Stimulated activated CD8-positive, alpha-beta memory T cell treated with anti-CD3 and anti-CD28 coated beads, Interleukin-7, amount 100 ng/mL, for 1 hour (primary cell): ENCODE measurements around the gene OTUD1.
"Not testable (repeated sequence)": the region's sequence is repeated elsewhere in the genome, so short reads cannot be mapped to it uniquely, and the experiment has no call there.

ENCODE experiments used
- DNase-seq, 2 donors: peaks; one replicate each; pipeline ENCODE4 v3.0.0-alpha.2; 2020; ENCODE audit warnings: low read depth in 2 of 2

Gene OTUD1

GRCh38 chr10:23438547-23439451 lies at the start of gene OTUD1:
TSS of gene OTUD1 (plus strand) at chr10:23439075. CDS start at chr10:23439458, 383 bp downstream.
- DNase-seq: peak; percentile 81 to 95

GRCh38 chr10:23390408-23390807 lies 48.5 kb upstream of the OTUD1 start:
- DNase-seq: not testable (repeated sequence)

GRCh38 chr10:23390809-23391208 lies 48.1 kb upstream of the OTUD1 start:
- DNase-seq: no peak

- no peak for DNase-seq
Measured at GRCh38 chr10:23391821-23392220, 47.1 kb upstream of the OTUD1 start.

- DNase-seq: no peak
Measured at GRCh38 chr10:23395017-23395416, 43.9 kb upstream of the OTUD1 start.

GRCh38 chr10:23396695-23397094 lies 42.2 kb upstream of the OTUD1 start:
- DNase-seq: no peak

GRCh38 chr10:23399701-23400144 lies 39.2 kb upstream of the OTUD1 start:
- DNase-seq: no peak

GRCh38 chr10:23402856-23403255 lies 36.0 kb upstream of the OTUD1 start:
- DNase-seq: no peak

GRCh38 chr10:23403278-23403677 lies 35.6 kb upstream of the OTUD1 start:
- no peak for DNase-seq

- no peak for DNase-seq
Measured at GRCh38 chr10:23403719-23404118, 35.2 kb upstream of the OTUD1 start.

- DNase-seq: no peak
Measured at GRCh38 chr10:23404461-23404980, 34.4 kb upstream of the OTUD1 start.

- no peak for DNase-seq
Measured at GRCh38 chr10:23405540-23405939, 33.3 kb upstream of the OTUD1 start.

GRCh38 chr10:23406409-23406808 lies 32.5 kb upstream of the OTUD1 start:
- DNase-seq: no peak

GRCh38 chr10:23408330-23408976 lies 30.4 kb upstream of the OTUD1 start:
- DNase-seq: no peak

GRCh38 chr10:23412223-23412622 lies 26.7 kb upstream of the OTUD1 start:
- no peak for DNase-seq

GRCh38 chr10:23413629-23414089 lies 25.2 kb upstream of the OTUD1 start:
- DNase-seq: no peak

- no peak for DNase-seq
Measured at GRCh38 chr10:23414658-23415057, 24.2 kb upstream of the OTUD1 start.

- no peak for DNase-seq
Measured at GRCh38 chr10:23417254-23417653, 21.6 kb upstream of the OTUD1 start.

- DNase-seq: no peak
Measured at GRCh38 chr10:23418051-23418681, 20.7 kb upstream of the OTUD1 start.

GRCh38 chr10:23419201-23419600 lies 19.7 kb upstream of the OTUD1 start:
- DNase-seq: no peak

- DNase-seq: no peak
Measured at GRCh38 chr10:23419655-23420329, 19.1 kb upstream of the OTUD1 start.

GRCh38 chr10:23421397-23421796 lies 17.5 kb upstream of the OTUD1 start:
- no peak for DNase-seq
